ENCODE data around the gene FAM53B.

- TF ChIP-seq CTCF (conservative IDR thresholded peaks at IDR 0.05; ENCODE audit: low read length), result no peak
- TF ChIP-seq EZH2phosphoT487 (IDR thresholded peaks at IDR 0.05; ENCODE audit: borderline replicate concordance, low read depth, low read length), result no peak
Measured at GRCh38 chr10:124596962-124597845, 147.0 kb downstream of the FAM53B start.
